GM10847 (cell line): Measurements from ENCODE around the gene EIF2S1.

Source experiments
- POLR2A ChIP-seq: IDR thresholded peaks from 2 replicates; pipeline ENCODE4 v1.6.1; 2011; ENCODE audit not compliant: insufficient read length; ENCODE audit errors: extremely low read depth

The EIF2S1 gene

GRCh38 chr14:67365476-67365875 lies 5.3 kb downstream of the EIF2S1 start:
- TF ChIP-seq POLR2A, result no peak

DNA sequence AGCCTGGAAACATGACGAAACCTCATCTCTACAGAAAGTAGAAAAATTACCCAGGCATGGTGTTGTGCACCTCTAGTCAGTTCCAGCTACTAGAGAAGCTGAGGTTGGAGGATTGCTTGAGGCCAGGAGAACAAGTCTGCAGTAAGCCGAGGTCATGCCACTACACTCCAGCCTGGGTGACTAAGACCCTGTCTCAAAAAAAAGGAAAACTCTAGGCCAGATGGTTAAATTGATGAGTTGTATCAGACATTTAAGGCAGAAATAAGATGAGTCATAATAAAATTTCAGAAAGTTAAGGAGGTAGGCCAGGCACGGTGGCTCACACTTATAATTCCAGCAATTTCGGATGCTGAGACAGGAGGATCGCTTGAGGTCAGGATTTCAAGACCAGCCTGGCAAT lies 10.7 kb downstream of the EIF2S1 start:
- TF ChIP-seq POLR2A, result no peak

DNA sequence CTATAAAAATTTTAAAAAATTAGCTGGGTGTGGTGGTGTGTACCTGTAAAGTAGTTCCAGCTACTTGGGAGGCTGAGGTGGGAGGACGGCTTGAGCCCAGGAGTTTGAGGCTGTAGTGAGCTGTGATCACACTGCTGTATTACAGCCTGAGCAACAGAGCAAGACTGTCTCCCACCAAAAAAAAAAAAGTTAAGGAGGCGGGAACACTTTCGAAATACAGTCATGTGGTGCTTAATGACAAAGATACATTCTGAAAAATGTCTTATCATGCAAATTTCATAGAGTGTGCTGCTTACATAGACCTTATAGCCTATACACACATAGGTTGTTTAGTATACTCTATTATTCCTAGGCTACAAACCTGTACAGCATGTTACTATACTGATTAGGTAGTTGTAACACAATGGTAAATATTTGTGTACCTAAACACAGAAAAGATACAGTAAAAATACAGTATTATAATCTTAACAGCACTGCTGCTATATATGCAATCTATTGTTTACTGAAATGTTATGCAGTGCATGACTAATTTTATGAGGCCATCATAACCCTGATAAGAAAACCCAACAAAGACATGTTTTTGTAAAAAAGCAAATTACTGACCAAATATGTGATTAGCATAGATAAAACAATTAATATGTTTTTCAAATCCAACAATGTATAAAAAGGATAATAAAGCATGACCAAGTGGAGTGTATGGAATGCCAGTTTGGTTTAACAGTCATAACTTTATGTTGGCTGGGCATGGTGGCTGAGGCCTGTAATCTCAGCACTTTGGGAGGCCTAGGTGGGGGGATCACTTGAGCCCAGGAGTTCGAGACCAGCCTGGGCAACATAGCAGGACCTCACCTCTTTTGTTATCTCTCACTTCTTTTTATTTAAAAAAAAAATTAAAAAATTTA lies 11.4 kb downstream of the EIF2S1 start:
- TF ChIP-seq POLR2A, result no peak

DNA sequence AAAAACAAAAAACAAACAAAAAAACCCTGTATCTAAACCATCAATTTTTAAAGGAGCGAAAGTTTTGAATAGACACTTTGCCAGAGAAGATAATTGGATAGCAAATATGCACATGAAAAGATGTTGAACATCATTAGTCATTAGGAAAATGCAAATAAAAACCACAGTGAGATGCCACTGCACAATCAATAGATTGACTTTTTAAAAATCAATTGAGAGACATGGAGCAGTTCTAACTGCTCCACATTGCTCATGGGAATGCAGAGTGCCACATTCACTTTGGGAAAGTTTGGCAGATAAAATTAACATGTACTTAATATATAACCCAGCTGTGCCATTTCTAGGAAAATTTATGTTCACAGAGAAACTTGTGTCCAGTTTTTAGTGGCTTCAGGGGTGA lies 12.7 kb downstream of the EIF2S1 start:
- TF ChIP-seq POLR2A, result no peak

DNA sequence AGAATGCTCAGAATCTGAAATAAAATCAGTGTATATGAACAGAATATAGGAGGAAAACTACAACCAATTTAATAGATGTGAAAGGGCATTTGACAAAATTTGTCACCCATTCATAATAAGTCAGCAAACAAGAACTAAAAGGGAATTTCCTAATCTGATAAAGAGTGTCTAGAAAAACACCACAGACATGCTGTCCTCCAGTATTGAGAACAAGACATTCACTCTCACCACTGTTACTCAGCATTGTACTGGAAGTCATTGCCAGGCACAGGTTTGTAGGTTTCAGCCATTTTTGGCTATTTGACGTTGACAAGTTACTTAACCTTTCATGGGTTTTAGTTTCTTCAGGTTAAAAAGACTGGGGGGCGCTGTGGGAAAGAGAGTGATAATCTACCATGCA lies 13.2 kb downstream of the EIF2S1 start:
- no peak for TF ChIP-seq POLR2A

DNA sequence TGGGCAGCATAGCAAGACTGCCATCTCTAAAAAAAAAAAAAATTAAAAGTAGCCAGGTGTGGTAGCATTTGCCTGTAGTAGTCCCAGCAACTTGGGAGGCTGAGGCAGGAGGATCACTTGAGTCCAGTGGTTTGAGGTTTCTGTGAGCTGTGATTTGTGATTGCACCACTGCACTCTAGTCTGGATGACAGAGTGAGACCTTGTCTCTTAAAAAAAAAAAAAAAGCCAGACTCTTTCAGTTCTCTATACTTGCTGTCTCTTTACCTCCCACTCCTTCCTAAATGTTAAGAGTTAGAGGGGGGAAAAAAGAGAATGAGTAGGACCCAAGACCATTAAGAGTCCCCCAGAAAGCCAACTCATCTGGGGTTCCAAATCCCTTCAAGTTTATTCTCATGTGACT lies 17.8 kb downstream of the EIF2S1 start:
- TF ChIP-seq POLR2A, result no peak

- TF ChIP-seq POLR2A, result no peak
Observed at GRCh38 chr14:67385120-67385519, 25.0 kb downstream of the EIF2S1 start.

DNA sequence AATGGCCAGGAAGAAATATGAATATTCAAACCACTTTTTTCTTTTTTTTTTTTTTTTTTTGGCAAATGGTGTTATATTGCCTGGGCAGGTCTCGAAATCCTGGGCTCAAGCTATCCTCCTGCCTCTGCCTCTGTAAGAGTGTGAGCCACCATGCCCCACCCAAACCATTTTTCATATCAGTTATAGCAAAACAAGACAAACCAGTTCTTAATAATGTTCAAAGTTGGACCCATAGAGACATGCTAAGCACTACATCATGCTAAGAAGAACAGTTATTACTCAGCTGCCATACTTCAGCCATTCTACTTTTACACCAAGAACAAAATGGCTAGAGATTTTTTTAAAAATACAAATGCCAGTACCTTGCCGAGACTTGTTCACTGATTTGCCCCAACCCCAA lies 25.5 kb downstream of the EIF2S1 start:
- no peak for TF ChIP-seq POLR2A

GRCh38 chr14:67387195-67387594 lies 27.1 kb downstream of the EIF2S1 start:
- TF ChIP-seq POLR2A, result no peak

DNA sequence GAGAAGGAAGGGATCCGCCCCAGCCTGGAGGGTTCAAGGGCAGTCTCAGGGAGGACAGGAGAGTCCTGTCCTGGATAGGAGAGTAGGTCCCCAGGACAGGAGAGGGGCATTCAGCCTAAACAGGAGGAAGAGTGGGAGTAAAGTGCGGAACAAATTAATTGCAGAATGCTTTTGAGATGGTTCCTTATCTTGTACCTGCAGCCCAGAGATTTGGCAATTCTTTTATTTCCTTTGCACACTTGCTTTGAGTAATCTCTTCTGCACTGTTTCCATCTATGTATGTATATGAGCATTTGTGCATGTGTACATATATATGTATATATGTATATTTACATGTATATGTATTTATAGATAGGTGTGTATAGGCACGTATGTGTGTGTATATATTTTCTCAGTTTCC lies 29.1 kb downstream of the EIF2S1 start:
- TF ChIP-seq POLR2A, result no peak

DNA sequence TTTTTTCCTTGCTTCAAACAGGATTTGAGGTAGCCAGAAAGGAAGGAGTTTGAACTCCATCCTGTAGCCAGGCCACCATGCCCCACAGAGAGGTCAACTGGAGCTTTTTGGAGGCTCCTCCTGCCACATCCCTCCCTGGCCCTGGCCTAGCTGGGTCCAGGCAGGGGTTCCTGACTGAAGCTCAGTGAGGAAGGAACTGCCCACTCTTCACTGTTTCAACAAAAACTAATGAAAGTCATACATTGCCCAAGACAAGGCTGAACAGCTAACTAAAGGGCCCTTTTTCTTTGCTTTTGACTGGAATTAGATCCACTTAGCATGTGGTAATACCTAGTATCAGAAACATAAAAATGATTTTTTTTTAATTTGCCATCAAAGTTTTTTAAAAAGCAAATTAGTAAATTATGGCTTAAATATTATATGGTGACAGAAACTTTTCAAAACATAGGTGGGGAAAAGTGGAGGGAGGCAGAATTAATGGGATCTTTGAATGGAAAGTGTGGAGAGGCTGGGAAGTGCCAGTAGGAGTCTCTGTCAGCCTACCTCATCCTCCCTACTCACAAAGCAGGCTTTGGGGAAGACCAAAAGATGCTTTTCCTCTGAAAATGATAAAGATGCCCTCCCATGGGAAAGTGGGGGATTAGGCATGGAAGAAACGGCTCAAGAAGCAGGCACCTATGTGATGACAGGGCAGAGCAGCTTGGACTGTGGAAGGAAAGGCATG lies 29.8 kb downstream of the EIF2S1 start:
- no peak for TF ChIP-seq POLR2A

DNA sequence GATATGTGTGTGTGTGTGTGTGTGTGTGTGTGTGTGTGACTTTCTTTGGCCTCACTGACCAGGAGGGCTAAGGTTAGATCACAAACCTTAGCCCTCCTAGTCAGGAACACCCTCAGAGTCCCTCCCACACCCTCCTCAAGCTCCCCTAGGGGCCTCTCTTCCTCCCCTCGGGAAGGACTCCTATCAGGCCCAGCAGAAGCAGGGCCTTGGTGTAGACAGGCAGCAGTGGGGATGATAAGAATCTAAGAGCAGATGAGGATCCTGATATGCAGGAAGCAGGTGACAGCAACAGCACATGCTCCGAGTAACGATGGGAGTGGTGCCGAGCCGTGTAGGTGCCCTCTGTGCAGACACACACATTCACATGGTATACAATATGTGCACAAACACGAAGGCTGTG lies 31.1 kb downstream of the EIF2S1 start:
- no peak for TF ChIP-seq POLR2A

DNA sequence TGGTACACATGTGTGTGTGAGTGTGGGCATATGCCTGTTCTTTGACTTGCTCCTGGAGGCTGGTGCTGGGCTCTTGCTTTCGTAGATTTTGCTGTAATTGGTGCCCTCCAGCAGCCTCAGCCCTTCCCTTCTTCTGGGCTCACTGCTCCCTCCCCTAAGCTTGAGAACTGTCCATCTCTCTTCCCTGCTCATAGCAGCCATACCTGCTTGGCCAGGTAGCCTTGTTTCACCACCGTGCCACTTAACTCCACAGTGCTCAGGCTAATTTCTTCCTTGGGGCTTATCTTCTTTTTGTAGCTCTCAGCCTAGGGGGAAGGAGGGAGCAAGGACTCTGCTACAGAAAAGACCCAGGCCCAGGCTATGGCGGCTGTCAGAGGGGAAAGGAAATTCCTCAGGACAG lies 32.0 kb downstream of the EIF2S1 start:
- no peak for TF ChIP-seq POLR2A

GRCh38 chr14:67392800-67393199 lies 32.7 kb downstream of the EIF2S1 start:
- TF ChIP-seq POLR2A, result no peak

DNA sequence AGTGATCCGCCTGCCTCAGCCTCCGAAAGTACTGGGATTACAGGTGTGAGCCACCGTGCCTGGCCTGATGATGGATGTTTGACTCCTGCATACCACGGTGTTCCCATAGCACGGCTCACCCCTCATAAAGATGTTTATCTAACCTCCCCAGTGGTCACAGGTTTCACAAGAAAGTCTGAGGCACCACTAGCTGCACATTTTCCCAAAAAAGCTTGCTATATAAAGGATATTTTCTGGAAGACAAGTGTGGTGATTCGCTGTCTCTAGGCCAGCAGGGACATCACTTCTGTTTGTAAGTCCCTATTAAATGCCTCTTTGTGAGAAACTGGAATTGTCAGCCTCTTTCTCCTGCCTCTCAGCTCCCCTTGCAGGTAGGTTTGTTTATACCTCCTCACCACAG lies 33.6 kb downstream of the EIF2S1 start:
- no peak for TF ChIP-seq POLR2A

DNA sequence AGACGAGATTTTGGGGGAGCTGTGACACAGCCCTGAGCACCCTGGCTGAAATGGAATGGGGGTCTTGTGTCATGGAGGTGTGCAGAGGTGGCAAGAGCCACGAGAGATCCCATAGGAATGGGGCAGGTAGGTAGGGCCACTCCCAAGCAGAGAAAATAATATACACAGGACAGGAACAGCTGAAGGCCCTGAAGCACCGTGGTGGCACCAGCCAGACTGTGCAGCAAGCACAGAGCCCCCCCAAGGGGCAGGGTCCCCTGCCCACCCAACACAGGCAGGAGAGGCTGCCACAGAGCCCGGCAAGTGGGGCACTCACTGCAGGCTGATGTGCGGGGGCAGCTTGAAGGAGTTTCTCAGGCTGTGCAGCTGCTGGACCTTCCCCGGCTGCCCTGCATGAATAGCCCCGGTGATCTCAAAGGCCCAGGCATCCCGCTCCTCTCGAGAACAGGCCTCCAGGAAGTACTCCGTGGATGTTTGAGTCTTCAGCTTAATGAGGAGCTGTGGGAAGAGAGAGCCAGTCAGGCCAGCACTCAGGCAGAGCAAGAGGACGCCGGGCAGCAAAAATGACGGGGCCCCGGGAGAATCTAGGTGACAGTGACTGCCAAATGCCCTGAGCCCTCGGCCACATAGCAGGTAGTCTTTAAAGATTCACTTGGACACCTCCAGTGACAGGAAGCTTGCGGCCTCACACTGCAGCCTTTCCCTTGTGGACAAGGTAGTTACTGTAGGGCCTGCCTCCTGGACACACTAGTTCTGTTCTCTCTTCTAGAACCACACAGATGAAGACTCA lies 35.2 kb downstream of the EIF2S1 start:
- no peak for TF ChIP-seq POLR2A
